Prostate gland (tissue), 2 donors: Measurements from ENCODE around the gene COL11A1.

Experiments
- POLR2A ChIP-seq: fragments of 450-650 bp; IDR thresholded peaks from one replicate; pipeline ENCODE4 v1.6.1; 2016; ENCODE audit warnings: antibody characterized with exemption, mild to moderate bottlenecking
- POLR2AphosphoS5 ChIP-seq: sonication (generic); formaldehyde crosslinking; IDR thresholded peaks from one replicate; pipeline ENCODE4 v1.6.1; 2017; ENCODE audit warnings: antibody characterized with exemption
- TF ChIP-seq, protein P1 (sequence below), 4 experiments: fragments of 200-600 bp in 2 of 4; fragments of 450-650 bp in 2 of 4; sonication (generic) in 2 of 4; IDR thresholded peaks; 1 replicate in 3 of 4; 2 replicates in 1 of 4; pipeline ENCODE4 v1.5.1; 2016 to 2019; ENCODE audit warnings: antibody characterized with exemption in 4 of 4, mild to moderate bottlenecking in 2 of 4, moderate library complexity in 2 of 4

DNA sequence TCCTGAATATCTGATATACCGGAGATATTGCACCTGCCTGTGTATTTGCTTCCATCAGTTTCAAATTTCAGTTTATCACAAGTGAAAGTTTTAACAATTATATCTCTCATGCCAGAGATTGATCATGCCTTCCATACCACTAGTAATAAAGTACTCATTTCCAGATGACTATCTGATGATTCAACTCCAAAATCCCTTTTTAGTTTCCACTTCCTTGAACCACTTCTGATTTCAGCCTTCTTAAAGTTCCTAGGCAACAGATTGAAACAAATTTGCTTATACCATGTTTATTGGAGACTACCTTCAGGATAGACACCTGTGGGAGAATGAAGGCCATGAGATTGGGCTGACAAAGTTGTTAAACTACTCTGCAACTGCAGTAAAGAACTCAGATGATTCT, 21.5 kb upstream of the COL11A1 start:
- TF ChIP-seq, protein P1, sequence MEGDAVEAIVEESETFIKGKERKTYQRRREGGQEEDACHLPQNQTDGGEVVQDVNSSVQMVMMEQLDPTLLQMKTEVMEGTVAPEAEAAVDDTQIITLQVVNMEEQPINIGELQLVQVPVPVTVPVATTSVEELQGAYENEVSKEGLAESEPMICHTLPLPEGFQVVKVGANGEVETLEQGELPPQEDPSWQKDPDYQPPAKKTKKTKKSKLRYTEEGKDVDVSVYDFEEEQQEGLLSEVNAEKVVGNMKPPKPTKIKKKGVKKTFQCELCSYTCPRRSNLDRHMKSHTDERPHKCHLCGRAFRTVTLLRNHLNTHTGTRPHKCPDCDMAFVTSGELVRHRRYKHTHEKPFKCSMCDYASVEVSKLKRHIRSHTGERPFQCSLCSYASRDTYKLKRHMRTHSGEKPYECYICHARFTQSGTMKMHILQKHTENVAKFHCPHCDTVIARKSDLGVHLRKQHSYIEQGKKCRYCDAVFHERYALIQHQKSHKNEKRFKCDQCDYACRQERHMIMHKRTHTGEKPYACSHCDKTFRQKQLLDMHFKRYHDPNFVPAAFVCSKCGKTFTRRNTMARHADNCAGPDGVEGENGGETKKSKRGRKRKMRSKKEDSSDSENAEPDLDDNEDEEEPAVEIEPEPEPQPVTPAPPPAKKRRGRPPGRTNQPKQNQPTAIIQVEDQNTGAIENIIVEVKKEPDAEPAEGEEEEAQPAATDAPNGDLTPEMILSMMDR (IDR thresholded peaks at IDR 0.05) = no peak
- TF ChIP-seq POLR2A = no peak
- TF ChIP-seq POLR2AphosphoS5 = no peak
